ENCODE measurements around the gene ARR3. TPM values are rescaled to one million over a fixed set of nuclear protein-coding genes. Genes with fewer than 3 reads are reported as not detected.

ARR3 gene
- total RNA-seq, 6 donors from 2014 or later = not detected

- H3K27me3 ChIP-seq = no peaks in the 10 kb centered on the region
- H3K36me3 ChIP-seq = peaks cover 0 to 9% (median 4%) of the 10 kb centered on the region in 4 donors
- H3K4me1 ChIP-seq = peaks cover 4 to 12% (median 5%) of the 10 kb centered on the region in 4 donors
- TF ChIP-seq POLR2A (IDR thresholded peaks at IDR 0.05) (no peak), CTCF (IDR thresholded peaks at IDR 0.05) (no peak), POLR2AphosphoS5 (IDR thresholded peaks at IDR 0.05) (no peak), EP300 (IDR thresholded peaks at IDR 0.05) (no peak)
- WGBS, 2 donors = 36 to 71% methylated on average over 10 to 11 of the region's 11 CpGs
- H3K9me3 ChIP-seq = no peaks in the 10 kb centered on the region
- DNase-seq = no peak
- peak overlapping the region; percentile 21 to 66 (median 52) for H3K4me3 ChIP-seq
- peak overlapping the region; percentile 15 to 77 (median 70) for H3K27ac ChIP-seq
- ATAC-seq (ENCODE audit: low FRiP score in 2 of 2) = no peak
These were observed 21.1 kb downstream of the ARR3 start for GRCh38 chrX:70289168-70289792.

GRCh38 chrX:70289793-70290770 lies 21.9 kb downstream of the ARR3 start, which contains the start of the genes KIF4A and PDZD11:
TSS of gene KIF4A (plus strand) at chrX:70290104. CDS start at chrX:70290459, 355 bp downstream.
TSS of gene PDZD11 (minus strand) at chrX:70289927. CDS start at chrX:70289341, 586 bp downstream.
- Histone ChIP-seq H3K4me1 (peaks cover 4 to 12% (median 5%) of the 10 kb centered on the region in 4 donors), H3K36me3 (peaks cover 0 to 9% (median 4%) of the 10 kb centered on the region in 4 donors), H3K4me3 (peak within 1 kb of the TSS; percentile 21 to 66 (median 52)), H3K27me3 (no peaks in the 10 kb centered on the region), H3K9me3 (no peaks in the 10 kb centered on the region), H3K27ac (peak within 1 kb of the TSS; percentile 15 to 77 (median 70))
- ATAC-seq (ENCODE audit: low FRiP score in 2 of 2) (peak; percentile 96 to 100), DNase-seq (peak; percentile 82 to 96)
- WGBS, 2 donors = 2 to 42% methylated on average over 10 to 62 of the region's 62 CpGs
- no peak for TF ChIP-seq CTCF (IDR thresholded peaks at IDR 0.05)
- peak in 1 of 4 donors; percentile 40 for TF ChIP-seq POLR2A (IDR thresholded peaks at IDR 0.05)
- no peak for TF ChIP-seq EP300 (IDR thresholded peaks at IDR 0.05)
- TF ChIP-seq POLR2AphosphoS5 (IDR thresholded peaks at IDR 0.05) = peak; percentile 27 to 51

DNA sequence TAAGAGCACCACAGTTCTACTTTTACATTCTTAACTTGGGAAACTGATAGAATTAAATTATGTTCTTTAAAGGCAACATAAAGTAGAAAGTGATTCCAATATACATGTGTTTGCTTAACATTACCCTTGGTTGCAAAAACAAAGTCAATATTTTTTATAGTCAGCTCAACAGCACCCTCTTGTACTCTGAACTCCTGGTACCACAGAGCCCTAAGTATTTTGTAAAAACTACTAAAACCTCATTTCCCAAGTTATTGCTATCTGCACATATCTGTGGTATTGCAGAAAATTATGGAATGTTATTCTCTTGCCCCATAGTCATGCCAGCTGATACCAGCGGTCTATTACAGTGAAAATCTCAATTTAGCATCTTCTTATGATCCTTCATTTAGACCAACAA lies 24.7 kb downstream of the ARR3 start:
- Histone ChIP-seq H3K36me3 (no peaks in the 10 kb centered on the region), H3K4me1 (peaks cover 4 to 12% (median 5%) of the 10 kb centered on the region in 4 donors), H3K4me3 (no peak overlapping the region), H3K9me3 (no peaks in the 10 kb centered on the region), H3K27ac (no peak overlapping the region), H3K27me3 (no peaks in the 10 kb centered on the region)
- DNase-seq (no peak), ATAC-seq (ENCODE audit: low FRiP score in 2 of 2) (no peak)
- WGBS, 2 donors = 0% methylated on average over 1 of the region's 1 CpG
- TF ChIP-seq POLR2AphosphoS5 (IDR thresholded peaks at IDR 0.05) (no peak), POLR2A (IDR thresholded peaks at IDR 0.05) (no peak), CTCF (IDR thresholded peaks at IDR 0.05) (no peak), EP300 (IDR thresholded peaks at IDR 0.05) (no peak)

GRCh38 chrX:70293621-70294020 lies 25.5 kb downstream of the ARR3 start:
- 76 to 96% methylated on average over 5 of the region's 5 CpGs for WGBS, 2 donors
- H3K4me3 ChIP-seq = no peak overlapping the region
- H3K4me1 ChIP-seq = peaks cover 4 to 12% (median 5%) of the 10 kb centered on the region in 4 donors
- H3K27ac ChIP-seq = no peak overlapping the region
- no peaks in the 10 kb centered on the region for H3K36me3 ChIP-seq
- no peaks in the 10 kb centered on the region for H3K27me3 ChIP-seq
- ATAC-seq (ENCODE audit: low FRiP score in 2 of 2) (no peak), DNase-seq (no peak)
- TF ChIP-seq CTCF (IDR thresholded peaks at IDR 0.05) (no peak), POLR2A (IDR thresholded peaks at IDR 0.05) (no peak), POLR2AphosphoS5 (IDR thresholded peaks at IDR 0.05) (no peak), EP300 (IDR thresholded peaks at IDR 0.05) (no peak)
- no peaks in the 10 kb centered on the region for H3K9me3 ChIP-seq

Data from upper lobe of left lung (tissue), 6 donors.